HUES48 (cell line): ENCODE measurements around the gene FLT1.

ENCODE experiments used
- H3K27ac ChIP-seq: one replicate; pipeline ENCODE4 v1.7.0; 2013; ENCODE audit warnings: low read depth, low read length, inconsistent platforms
- H3K27me3 ChIP-seq: 2 replicates; pipeline ENCODE4 v1.6.1; 2013; ENCODE audit warnings: mild to moderate bottlenecking, low read length; ENCODE audit not compliant: control insufficient read depth, insufficient read depth
- H3K36me3 ChIP-seq: 2 replicates; pipeline ENCODE4 v1.6.1; 2013; ENCODE audit warnings: low read length; ENCODE audit not compliant: control insufficient read depth, insufficient read depth
- H3K4me1 ChIP-seq: 2 replicates; pipeline ENCODE4 v1.6.1; 2013; ENCODE audit warnings: mild to moderate bottlenecking, low read length; ENCODE audit not compliant: control insufficient read depth, insufficient read depth
- H3K4me3 ChIP-seq: 2 replicates; pipeline ENCODE4 v1.5.1; 2013; ENCODE audit warnings: mild to moderate bottlenecking, low read depth, low read length
- H3K9ac ChIP-seq: 2 replicates; pipeline ENCODE4 v1.6.1; 2013; ENCODE audit warnings: mild to moderate bottlenecking, low read depth, low read length, moderate library complexity
- H3K9me3 ChIP-seq: 2 replicates; pipeline ENCODE4 v1.6.1; 2013; ENCODE audit warnings: low read length; ENCODE audit not compliant: control insufficient read depth, insufficient read depth

FLT1 gene

DNA sequence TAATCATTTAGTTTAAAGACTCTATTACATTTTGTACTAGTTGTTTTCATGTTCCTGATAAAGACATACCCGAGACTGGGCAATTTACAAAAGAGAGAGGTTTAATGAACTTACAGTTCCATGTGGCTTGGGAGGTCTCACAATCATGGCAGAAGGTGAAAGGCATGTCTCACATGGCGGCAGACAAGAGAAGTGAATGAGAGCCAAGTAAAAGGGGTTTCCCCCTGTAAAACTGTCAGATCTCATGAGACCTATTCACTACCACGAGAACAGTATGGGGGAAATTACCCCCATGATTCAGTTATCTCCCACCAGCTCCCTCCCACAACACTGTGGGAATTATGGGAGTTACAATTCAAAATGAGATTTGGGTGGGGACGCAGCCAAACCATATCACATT lies 227.4 kb downstream of the FLT1 start:
- H3K36me3 ChIP-seq = peaks cover 82% of the 10 kb centered on the region
- no peaks in the 10 kb centered on the region for H3K4me1 ChIP-seq

DNA sequence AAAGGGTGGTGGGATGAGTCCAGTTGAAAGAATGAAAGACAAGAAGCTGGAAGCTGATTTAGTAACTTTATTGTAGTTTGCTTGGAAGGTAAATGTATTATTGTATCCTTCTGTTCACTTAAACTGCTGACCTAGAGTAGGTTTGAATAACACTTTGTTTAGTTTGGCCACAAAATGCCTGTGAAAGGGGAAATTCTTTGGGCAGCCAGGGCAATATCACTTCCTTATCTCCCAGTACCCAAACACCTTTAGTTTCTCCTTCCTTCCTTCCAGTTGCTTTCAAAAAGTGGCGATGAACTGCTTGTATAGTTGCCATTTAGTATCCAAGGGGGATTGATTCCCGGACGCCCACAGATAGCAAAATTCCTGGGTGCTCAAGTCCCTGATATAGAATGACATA lies 236.5 kb downstream of the FLT1 start:
- Histone ChIP-seq H3K4me3 (no peak overlapping the region), H3K4me1 (peaks cover 8% of the 10 kb centered on the region; the same call in 1 of the 2 replicates), H3K9me3 (no peaks in the 10 kb centered on the region), H3K36me3 (peaks cover 65% of the 10 kb centered on the region), H3K27ac (no peak overlapping the region), H3K9ac (no peak overlapping the region), H3K27me3 (no peaks in the 10 kb centered on the region)

More for the DNA sequence above, 227.4 kb downstream of the FLT1 start:
- H3K27me3 ChIP-seq = no peaks in the 10 kb centered on the region
- H3K9ac ChIP-seq = no peak overlapping the region
- no peak overlapping the region for H3K27ac ChIP-seq
- no peaks in the 10 kb centered on the region for H3K9me3 ChIP-seq
- H3K4me3 ChIP-seq = no peak overlapping the region

DNA sequence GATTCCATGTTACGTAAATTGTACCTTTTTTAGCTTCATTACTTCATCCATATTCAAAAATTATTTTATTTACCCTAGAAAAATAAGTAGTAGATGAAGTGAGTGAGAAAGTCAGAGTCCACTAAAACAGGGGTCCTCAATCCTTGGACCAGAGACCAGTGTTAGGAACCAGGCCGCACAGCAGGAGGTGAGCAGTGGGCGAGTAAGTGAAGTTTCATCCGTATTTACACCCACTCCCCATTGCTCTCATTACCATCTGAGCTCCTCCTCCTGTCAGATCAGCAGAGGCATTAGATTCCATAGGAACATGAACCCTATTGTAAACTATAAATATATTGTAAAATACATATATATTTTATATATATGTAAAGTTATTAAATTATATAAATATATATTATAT lies 237.6 kb downstream of the FLT1 start:
- peaks cover 8% of the 10 kb centered on the region; the same call in 1 of the 2 replicates for H3K4me1 ChIP-seq
- peaks cover 53% of the 10 kb centered on the region for H3K36me3 ChIP-seq
- H3K27me3 ChIP-seq = no peaks in the 10 kb centered on the region
- H3K9me3 ChIP-seq = no peaks in the 10 kb centered on the region
- no peak overlapping the region for H3K27ac ChIP-seq
- H3K4me3 ChIP-seq = no peak overlapping the region
- no peak overlapping the region for H3K9ac ChIP-seq

DNA sequence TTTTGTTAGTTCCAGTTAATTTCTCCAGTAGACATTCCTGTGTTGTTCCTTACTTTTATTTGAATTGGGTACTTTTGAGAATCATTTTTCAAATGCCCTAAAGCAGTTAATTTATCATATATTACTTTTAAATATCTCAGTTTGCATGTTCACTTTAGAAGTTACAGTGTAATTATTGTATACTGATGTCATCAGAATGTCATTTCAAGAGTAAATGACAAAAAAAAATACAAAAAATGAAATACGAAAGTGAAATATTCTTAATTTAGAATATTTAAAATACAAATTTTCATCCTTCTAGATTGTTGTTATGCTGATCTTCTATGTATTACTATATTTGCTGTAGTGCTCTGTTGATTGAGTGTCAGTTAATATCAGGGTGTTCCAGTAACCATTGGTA lies 242.4 kb downstream of the FLT1 start:
- H3K9me3 ChIP-seq = no peaks in the 10 kb centered on the region
- peaks cover 12% of the 10 kb centered on the region; the same call in 1 of the 2 replicates for H3K4me1 ChIP-seq

GRCh38 chr13:28251466-28251865 lies 243.5 kb downstream of the FLT1 start:
- Histone ChIP-seq H3K27me3 (no peaks in the 10 kb centered on the region), H3K27ac (no peak overlapping the region), H3K36me3 (peaks cover 7% of the 10 kb centered on the region), H3K9me3 (no peaks in the 10 kb centered on the region), H3K9ac (no peak overlapping the region), H3K4me3 (no peak overlapping the region), H3K4me1 (peaks cover 10% of the 10 kb centered on the region; the same call in 1 of the 2 replicates)

More for the DNA sequence above, 242.4 kb downstream of the FLT1 start:
- Histone ChIP-seq H3K4me3 (no peak overlapping the region), H3K27ac (no peak overlapping the region), H3K27me3 (no peaks in the 10 kb centered on the region), H3K36me3 (peaks cover 17% of the 10 kb centered on the region), H3K9ac (no peak overlapping the region)

- H3K27me3 ChIP-seq = no peaks in the 10 kb centered on the region
- no peaks in the 10 kb centered on the region for H3K9me3 ChIP-seq
- no peak overlapping the region for H3K4me3 ChIP-seq
- peaks cover 4% of the 10 kb centered on the region; the same call in 1 of the 2 replicates for H3K4me1 ChIP-seq
- H3K36me3 ChIP-seq = peaks cover 3% of the 10 kb centered on the region; the same call in 1 of the 2 replicates
- H3K27ac ChIP-seq = no peak overlapping the region
- H3K9ac ChIP-seq = no peak overlapping the region
These were observed 244.4 kb downstream of the FLT1 start for GRCh38 chr13:28250542-28250941.
